H7 (cell line): ENCODE measurements around the gene CTF1. TPM values are rescaled to one million over a fixed set of nuclear protein-coding genes. Genes with fewer than 3 reads are reported as not detected.
A peak's percentile ranks its signal among the peaks of the same experiment; 100 is the strongest.

Experiments
- DNase-seq: peaks from one replicate; pipeline ENCODE4 v3.0.0; 2012
- H3K27me3 ChIP-seq: 2 replicates; pipeline ENCODE4 v1.6.0; 2011; ENCODE audit warnings: mild to moderate bottlenecking, low read length; ENCODE audit not compliant: control insufficient read depth, insufficient read depth
- H3K36me3 ChIP-seq: replicated peaks from 2 replicates; pipeline ENCODE4 v1.5.1; 2011; ENCODE audit warnings: low read length; ENCODE audit not compliant: control insufficient read depth, insufficient read depth
- H3K4me3 ChIP-seq: 2 replicates; pipeline ENCODE4 v1.5.1; 2011; ENCODE audit warnings: low read depth, mild to moderate bottlenecking, control low read depth, low read length, moderate library complexity; ENCODE audit not compliant: insufficient read depth
- total RNA-seq: library from RNA; depleted of rRNA; stranded (reverse); fragments of >200 nt; shearing (Covaris generic); gene quantifications from 2 replicates; pipeline ENCODE4 v1.2.3, GENCODE V29; 2014

Gene CTF1
- total RNA-seq, 1 experiment from 2014 or later = 2.0 TPM

- Histone ChIP-seq H3K4me3 (no peak overlapping the region), H3K27me3 (no peaks in the 10 kb centered on the region; the same call in 1 of the 2 replicates), H3K36me3 (no peaks in the 10 kb centered on the region)
- DNase-seq = peak; percentile 23
Observed at GRCh38 chr16:30912794-30913412, 16.5 kb downstream of the CTF1 start.

- no peak overlapping the region for H3K4me3 ChIP-seq
- no peak for DNase-seq
- no peaks in the 10 kb centered on the region for H3K36me3 ChIP-seq
- no peaks in the 10 kb centered on the region; the same call in 1 of the 2 replicates for H3K27me3 ChIP-seq
Observed at GRCh38 chr16:30914830-30915229, 18.4 kb downstream of the CTF1 start.

- Histone ChIP-seq H3K27me3 (no peaks in the 10 kb centered on the region), H3K36me3 (no peaks in the 10 kb centered on the region), H3K4me3 (no peak overlapping the region)
- DNase-seq = no peak
Observed at GRCh38 chr16:30918614-30919013, 22.2 kb downstream of the CTF1 start.

- DNase-seq = peak; percentile 8
- Histone ChIP-seq H3K27me3 (no peaks in the 10 kb centered on the region), H3K4me3 (no peak overlapping the region), H3K36me3 (no peaks in the 10 kb centered on the region)
Observed at GRCh38 chr16:30920891-30921290, 24.5 kb downstream of the CTF1 start.

GRCh38 chr16:30921459-30921747 is 25.0 kb downstream of the CTF1 start:
- H3K36me3 ChIP-seq = no peaks in the 10 kb centered on the region
- H3K27me3 ChIP-seq = no peaks in the 10 kb centered on the region
- no peak for DNase-seq
- H3K4me3 ChIP-seq = no peak overlapping the region

- no peaks in the 10 kb centered on the region; the same call in 1 of the 2 replicates for H3K36me3 ChIP-seq
- no peaks in the 10 kb centered on the region for H3K27me3 ChIP-seq
- DNase-seq = peak; percentile 94
- H3K4me3 ChIP-seq = peak overlapping the region; percentile 57
Observed at GRCh38 chr16:30921748-30922419, 25.5 kb downstream of the CTF1 start.

GRCh38 chr16:30922420-30922959 is 26.1 kb downstream of the CTF1 start:
- peak; percentile 93 for DNase-seq
- peak overlapping the region; percentile 57 for H3K4me3 ChIP-seq
- no peaks in the 10 kb centered on the region for H3K27me3 ChIP-seq
- H3K36me3 ChIP-seq = no peaks in the 10 kb centered on the region; the same call in 1 of the 2 replicates

- DNase-seq = peak; percentile 94
- H3K36me3 ChIP-seq = no peaks in the 10 kb centered on the region; the same call in 1 of the 2 replicates
- H3K4me3 ChIP-seq = peak overlapping the region; percentile 77
- H3K27me3 ChIP-seq = no peaks in the 10 kb centered on the region
Observed at GRCh38 chr16:30922960-30923535, 26.6 kb downstream of the CTF1 start.

GRCh38 chr16:30923554-30924075 is 27.2 kb downstream of the CTF1 start, which contains the start of gene FBXL19:
TSS of gene FBXL19 (plus strand) at chr16:30923572. CDS start at chr16:30925755, 2,183 bp downstream.
- Histone ChIP-seq H3K27me3 (no peaks in the 10 kb centered on the region), H3K36me3 (peaks cover 1% of the 10 kb centered on the region), H3K4me3 (peak within 1 kb of the TSS; percentile 77)
- peak; percentile 96 for DNase-seq

- H3K27me3 ChIP-seq = no peaks in the 10 kb centered on the region
- H3K4me3 ChIP-seq = peak overlapping the region; percentile 77
- peaks cover 5% of the 10 kb centered on the region for H3K36me3 ChIP-seq
- DNase-seq = peak; percentile 87
Observed at GRCh38 chr16:30924076-30924912, 27.9 kb downstream of the CTF1 start.

- Histone ChIP-seq H3K36me3 (peaks cover 5% of the 10 kb centered on the region), H3K27me3 (no peaks in the 10 kb centered on the region), H3K4me3 (peak overlapping the region; percentile 77)
- DNase-seq = peak; percentile 51
Observed at GRCh38 chr16:30924913-30925631, 28.7 kb downstream of the CTF1 start.

- peak; percentile 48 for DNase-seq
- no peak overlapping the region for H3K4me3 ChIP-seq
Observed at GRCh38 chr16:30925632-30925987, 29.2 kb downstream of the CTF1 start.

GRCh38 chr16:30925995-30926811 is 29.8 kb downstream of the CTF1 start:
- Histone ChIP-seq H3K4me3 (no peak overlapping the region), H3K36me3 (peaks cover 13% of the 10 kb centered on the region), H3K27me3 (no peaks in the 10 kb centered on the region)
- DNase-seq = peak; percentile 36

More at GRCh38 chr16:30925632-30925987, 29.2 kb downstream of the CTF1 start:
- H3K36me3 ChIP-seq = peaks cover 8% of the 10 kb centered on the region
- H3K27me3 ChIP-seq = no peaks in the 10 kb centered on the region
